Glutamatergic neuron (in vitro differentiated cells): ENCODE results near the gene ITGBL1. TPM values are rescaled to one million over a fixed set of nuclear protein-coding genes. Genes with fewer than 3 reads are reported as not detected.

ENCODE experiments used
- DNase-seq: peaks from one replicate; pipeline ENCODE4 v3.0.0; 2022
- H3K27ac Mint-ChIP-seq: one replicate; pipeline ENCODE4 v1.8.0; 2020; ENCODE audit warnings: mild to moderate bottlenecking, mixed read lengths, inconsistent platforms; ENCODE audit not compliant: unreplicated experiment
- H3K27me3 Mint-ChIP-seq: one replicate; pipeline ENCODE4 v1.8.0; 2020; ENCODE audit warnings: mild to moderate bottlenecking, moderate library complexity, mixed read lengths, inconsistent platforms; ENCODE audit not compliant: unreplicated experiment
- H3K36me3 Mint-ChIP-seq: one replicate; pipeline ENCODE4 v1.8.0; 2020; ENCODE audit warnings: mild to moderate bottlenecking, mixed read lengths, inconsistent platforms; ENCODE audit not compliant: unreplicated experiment
- H3K4me1 Mint-ChIP-seq: one replicate; pipeline ENCODE4 v1.8.0; 2020; ENCODE audit warnings: mild to moderate bottlenecking, low read depth, mixed read lengths, inconsistent platforms; ENCODE audit not compliant: unreplicated experiment
- H3K4me3 Mint-ChIP-seq: one replicate; pipeline ENCODE4 v1.8.0; 2020; ENCODE audit warnings: mild to moderate bottlenecking, mixed read lengths, inconsistent platforms; ENCODE audit not compliant: unreplicated experiment
- H3K9me3 Mint-ChIP-seq: one replicate; pipeline ENCODE4 v1.8.0; 2020; ENCODE audit warnings: mild to moderate bottlenecking, moderate library complexity, mixed read lengths, inconsistent platforms; ENCODE audit not compliant: unreplicated experiment
- total RNA-seq: library from RNA; stranded (reverse); fragmentation: NEBNext Ultra II Directional; extraction: Animal tissue kit (Norgen Biotek cat#: 25700); gene quantifications from one replicate; pipeline ENCODE4 v1.2.1, GENCODE V29; 2021; ENCODE audit not compliant: unreplicated experiment
- TF ChIP-seq, protein P1 (sequence below): fragments of 200-600 bp; sonication (generic); IDR thresholded peaks from one replicate; pipeline ENCODE4 v1.5.0; 2021; ENCODE audit not compliant: partially characterized antibody, unreplicated experiment

ITGBL1 gene
- total RNA-seq, 1 donor from 2014 or later = not detected

DNA sequence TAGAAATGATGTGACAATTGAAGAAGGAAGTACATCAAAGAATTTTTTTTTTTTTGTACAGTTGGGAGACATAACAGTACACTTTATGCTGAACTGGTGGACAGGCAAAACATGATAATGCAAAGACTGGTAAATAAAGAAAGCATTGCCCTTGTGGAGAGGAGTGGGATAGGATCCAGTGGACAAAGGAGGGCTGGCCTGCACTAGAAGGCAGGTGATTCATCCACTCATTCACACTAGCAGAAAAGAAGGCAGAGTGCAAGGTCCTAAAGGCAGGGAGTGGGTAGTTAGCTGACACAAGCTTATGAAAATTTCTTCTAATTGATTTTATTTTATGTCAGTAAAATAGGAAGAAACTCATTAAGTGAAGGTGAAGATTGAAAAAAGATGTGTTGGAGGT, 18.6 kb upstream of the ITGBL1 start:
- Mint-ChIP-seq H3K27ac (no peak overlapping the region), H3K36me3 (no peaks in the 10 kb centered on the region), H3K4me3 (no peak overlapping the region), H3K27me3 (peaks cover 2% of the 10 kb centered on the region), H3K4me1 (peaks cover 8% of the 10 kb centered on the region), H3K9me3 (peaks cover 2% of the 10 kb centered on the region)
- TF ChIP-seq, protein P1, sequence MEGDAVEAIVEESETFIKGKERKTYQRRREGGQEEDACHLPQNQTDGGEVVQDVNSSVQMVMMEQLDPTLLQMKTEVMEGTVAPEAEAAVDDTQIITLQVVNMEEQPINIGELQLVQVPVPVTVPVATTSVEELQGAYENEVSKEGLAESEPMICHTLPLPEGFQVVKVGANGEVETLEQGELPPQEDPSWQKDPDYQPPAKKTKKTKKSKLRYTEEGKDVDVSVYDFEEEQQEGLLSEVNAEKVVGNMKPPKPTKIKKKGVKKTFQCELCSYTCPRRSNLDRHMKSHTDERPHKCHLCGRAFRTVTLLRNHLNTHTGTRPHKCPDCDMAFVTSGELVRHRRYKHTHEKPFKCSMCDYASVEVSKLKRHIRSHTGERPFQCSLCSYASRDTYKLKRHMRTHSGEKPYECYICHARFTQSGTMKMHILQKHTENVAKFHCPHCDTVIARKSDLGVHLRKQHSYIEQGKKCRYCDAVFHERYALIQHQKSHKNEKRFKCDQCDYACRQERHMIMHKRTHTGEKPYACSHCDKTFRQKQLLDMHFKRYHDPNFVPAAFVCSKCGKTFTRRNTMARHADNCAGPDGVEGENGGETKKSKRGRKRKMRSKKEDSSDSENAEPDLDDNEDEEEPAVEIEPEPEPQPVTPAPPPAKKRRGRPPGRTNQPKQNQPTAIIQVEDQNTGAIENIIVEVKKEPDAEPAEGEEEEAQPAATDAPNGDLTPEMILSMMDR = no peak
- no peak for DNase-seq

DNA sequence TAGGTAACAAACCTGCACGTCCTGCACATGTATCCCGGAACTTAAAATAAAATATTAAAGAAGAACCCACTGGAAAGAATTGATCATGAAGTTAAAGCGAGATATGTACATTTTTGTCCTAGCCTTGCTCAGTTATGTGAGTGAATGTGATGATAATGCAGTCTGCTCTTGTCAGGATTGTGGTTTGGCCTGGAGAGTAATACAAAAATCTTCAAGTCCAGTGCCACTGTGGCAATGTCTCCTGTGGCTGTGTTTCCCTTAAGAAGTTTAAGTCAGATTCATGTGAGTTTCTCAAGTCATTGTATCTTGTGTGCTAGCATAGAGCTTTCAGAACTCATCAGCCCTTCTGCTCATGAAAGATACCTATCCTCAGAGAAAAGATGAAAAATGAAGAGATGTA, 18.0 kb upstream of the ITGBL1 start:
- TF ChIP-seq, protein P1 = no peak
- no peaks in the 10 kb centered on the region for H3K36me3 Mint-ChIP-seq
- peaks cover 8% of the 10 kb centered on the region for H3K4me1 Mint-ChIP-seq
- peaks cover 2% of the 10 kb centered on the region for H3K27me3 Mint-ChIP-seq
- no peak overlapping the region for H3K4me3 Mint-ChIP-seq
- no peak for DNase-seq
- no peak overlapping the region for H3K27ac Mint-ChIP-seq
- peaks cover 2% of the 10 kb centered on the region for H3K9me3 Mint-ChIP-seq

DNA sequence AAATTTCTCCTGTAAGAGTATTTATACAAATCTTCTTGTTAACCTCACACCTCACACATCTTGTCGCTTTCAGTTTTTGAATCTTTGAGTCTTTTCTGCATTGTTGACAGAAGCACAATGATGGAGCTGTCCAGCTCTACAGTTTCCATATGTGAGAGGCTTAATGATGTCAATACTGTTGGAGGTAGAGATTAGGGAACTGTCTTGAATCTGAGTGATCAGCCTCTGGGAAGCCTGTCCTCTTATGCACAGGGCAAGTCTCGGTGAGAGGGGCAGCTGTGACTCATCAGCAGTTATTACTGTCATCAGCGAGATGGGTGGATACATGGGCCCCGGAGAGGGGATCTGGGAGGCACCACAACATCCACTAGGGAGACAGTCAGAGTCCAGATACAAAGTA, 4.6 kb upstream of the ITGBL1 start:
- H3K4me3 Mint-ChIP-seq = no peak overlapping the region
- H3K27me3 Mint-ChIP-seq = peaks cover 1% of the 10 kb centered on the region
- H3K4me1 Mint-ChIP-seq = no peaks in the 10 kb centered on the region
- H3K27ac Mint-ChIP-seq = no peak overlapping the region
- TF ChIP-seq, protein P1 = no peak
- no peak for DNase-seq
- no peaks in the 10 kb centered on the region for H3K9me3 Mint-ChIP-seq
- no peaks in the 10 kb centered on the region for H3K36me3 Mint-ChIP-seq

DNA sequence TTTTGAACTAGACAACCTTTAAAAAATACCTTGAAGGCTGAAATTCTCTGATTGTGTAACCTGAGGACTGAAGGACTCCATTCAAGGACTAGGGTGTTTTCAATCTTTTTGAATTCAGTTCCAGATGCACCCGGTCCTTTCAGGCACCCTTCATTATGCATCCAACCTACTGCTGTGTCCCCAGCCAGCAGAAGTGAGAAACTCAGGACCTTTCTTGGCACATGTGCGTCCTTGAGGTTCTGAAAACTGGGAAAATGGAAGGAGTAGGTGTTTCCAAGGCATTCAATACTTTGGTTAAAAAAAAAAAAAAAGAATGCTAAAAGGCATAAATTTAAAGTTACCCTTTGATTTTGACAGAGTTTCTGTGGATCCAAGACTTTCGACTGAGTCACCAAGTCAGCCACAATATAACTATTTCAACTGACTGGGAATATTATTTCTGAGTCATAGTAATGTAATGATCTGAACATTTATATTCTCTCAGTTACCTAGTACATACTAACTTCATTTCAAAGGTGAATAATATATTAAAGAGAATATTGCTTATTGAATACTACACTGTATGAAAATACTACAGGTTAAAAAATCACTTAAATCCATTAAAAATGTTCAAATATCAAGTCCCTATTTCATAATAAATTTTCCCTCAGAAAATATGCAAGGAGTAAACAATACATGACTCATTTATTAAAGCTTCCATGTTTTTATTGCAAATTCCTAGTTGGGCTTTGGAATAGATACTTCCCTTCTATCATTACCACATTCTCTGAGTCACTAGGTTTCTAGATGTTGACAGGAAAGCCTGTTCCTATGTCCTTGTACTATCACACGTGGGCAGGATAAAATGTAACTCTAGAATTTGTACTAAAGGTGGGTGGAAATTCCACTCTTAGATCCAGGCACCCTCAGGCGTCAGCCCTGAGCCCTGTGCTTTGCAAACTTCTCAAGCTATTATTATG, 2.4 kb upstream of the ITGBL1 start:
- no peaks in the 10 kb centered on the region for H3K4me1 Mint-ChIP-seq
- H3K36me3 Mint-ChIP-seq = no peaks in the 10 kb centered on the region
- TF ChIP-seq, protein P1 = no peak
- H3K9me3 Mint-ChIP-seq = peaks cover 2% of the 10 kb centered on the region
- no peak for DNase-seq
- no peak overlapping the region for H3K4me3 Mint-ChIP-seq
- no peak overlapping the region for H3K27ac Mint-ChIP-seq
- H3K27me3 Mint-ChIP-seq = peaks cover 1% of the 10 kb centered on the region

DNA sequence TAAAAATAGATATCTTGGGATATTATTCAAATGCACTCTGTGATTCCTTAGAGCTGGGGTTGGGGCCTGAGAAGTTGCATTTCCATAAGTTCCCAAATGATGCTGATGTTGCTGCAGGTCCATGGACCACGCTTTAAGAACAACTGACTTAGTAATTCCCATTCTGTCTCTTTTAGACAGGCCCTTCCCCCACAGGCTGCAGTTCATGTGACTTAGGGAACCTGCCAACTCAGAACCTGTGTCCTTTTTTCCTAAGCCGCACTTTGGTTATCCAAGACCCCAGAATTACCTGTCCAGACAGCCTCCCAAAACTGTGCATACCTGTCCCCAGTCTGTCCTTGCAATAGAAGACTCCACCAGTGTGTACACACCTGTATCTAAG, 1.7 kb upstream of the ITGBL1 start:
- H3K4me1 Mint-ChIP-seq = no peaks in the 10 kb centered on the region
- no peak overlapping the region for H3K4me3 Mint-ChIP-seq
- no peaks in the 10 kb centered on the region for H3K36me3 Mint-ChIP-seq
- H3K27me3 Mint-ChIP-seq = peaks cover 1% of the 10 kb centered on the region
- no peak for DNase-seq
- TF ChIP-seq, protein P1 = no peak
- H3K27ac Mint-ChIP-seq = no peak overlapping the region
- peaks cover 2% of the 10 kb centered on the region for H3K9me3 Mint-ChIP-seq
